DMS114 treated with DMSO at 0.1 percent for 48 hours (cell line): ENCODE measurements around the gene TMEM150C.
"Not testable (repeated sequence)": the region's sequence is repeated elsewhere in the genome, so short reads cannot be mapped to it uniquely, and the experiment has no call there.

ENCODE experiments used
- DNase-seq: peaks from one replicate; lab custom pipeline; 2025; ENCODE audit not compliant: unreplicated experiment; lab: John Stamatoyannopoulos, UW

TMEM150C gene

DNA sequence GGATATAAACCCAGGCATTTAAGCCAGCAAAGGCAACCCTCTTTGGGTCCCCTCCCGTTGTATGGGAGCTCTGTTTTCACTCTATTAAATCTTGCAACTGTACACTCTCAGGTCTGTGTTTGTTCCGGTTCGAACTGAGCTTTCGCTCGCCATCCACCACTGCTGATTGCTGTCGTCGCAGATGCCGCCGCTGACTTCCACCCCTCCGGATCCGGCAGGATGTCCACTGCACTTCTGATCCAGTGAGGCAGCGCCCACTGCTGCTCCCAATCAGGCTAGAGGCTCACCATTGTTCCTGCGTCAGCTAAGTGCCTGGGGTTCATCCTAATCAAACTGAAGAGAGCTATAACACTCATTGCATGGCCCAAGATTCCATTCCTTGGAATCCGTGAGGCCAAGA, 82.2 kb downstream of the TMEM150C start:
- DNase-seq, result no peak

DNA sequence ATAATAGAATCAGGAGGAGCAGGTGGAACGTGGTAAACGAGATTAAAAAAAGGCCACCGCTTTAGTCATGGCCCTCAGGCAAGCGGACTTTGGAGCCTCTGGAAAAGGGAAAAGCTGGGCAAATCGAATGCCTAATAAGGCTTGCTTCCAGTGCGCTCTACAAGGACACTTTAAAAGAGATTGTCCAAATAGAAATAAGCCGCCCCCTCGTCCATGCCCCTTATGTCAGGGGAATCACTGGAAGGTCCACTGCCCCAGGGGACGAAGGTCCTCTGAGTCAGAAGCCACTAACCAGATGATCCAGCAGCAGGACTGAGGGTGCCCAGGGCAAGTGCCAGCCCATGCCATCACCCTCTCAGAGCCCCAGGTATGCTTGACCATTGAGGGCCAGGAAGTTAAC, 84.3 kb downstream of the TMEM150C start:
- DNase-seq, result not testable (repeated sequence)

DNA sequence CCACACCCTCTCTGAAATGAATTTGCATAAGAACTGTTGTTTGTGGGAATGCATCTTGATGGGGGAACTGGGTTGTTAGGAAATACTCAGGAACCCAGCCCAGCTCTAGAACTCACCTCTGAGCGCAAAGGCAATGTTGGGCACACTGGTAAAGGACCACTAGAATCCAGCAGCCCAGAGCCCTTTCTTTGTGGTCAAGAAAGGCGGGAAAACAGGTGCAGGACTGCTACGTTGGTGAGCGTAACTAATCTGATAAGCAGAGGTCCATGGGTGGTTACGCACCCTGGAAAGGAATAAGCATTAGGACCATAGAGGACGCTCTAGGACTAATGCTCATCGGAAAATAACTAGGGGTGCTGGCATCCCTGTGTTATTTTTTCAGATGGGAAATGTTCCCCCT, 85.9 kb downstream of the TMEM150C start:
- DNase-seq, result not testable (repeated sequence)

DNA sequence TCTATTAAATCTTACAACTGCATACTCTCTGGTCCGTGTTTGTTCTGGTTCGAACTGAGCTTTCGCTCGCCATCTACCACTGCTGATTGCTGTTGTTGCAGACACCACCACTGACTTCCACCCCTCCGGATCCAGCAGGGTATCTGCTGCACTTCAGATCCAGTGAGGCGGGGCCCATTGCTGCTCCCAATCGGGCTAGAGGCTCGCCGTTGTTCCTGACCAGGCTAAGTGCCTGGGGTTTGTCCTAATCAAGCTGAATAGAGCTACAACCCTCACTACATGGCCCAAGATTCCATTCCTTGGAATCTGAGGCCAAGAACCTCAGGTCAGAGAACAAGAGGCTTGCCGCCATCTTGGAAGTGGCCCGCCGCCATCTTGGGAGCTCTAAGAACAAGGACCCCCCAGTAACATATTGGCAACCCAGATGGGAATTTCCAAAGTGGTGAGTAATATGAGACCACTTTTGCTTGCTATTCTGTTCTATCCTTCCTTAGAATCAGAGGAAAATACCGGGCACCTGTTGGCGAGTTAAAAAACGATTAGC, 88.1 kb downstream of the TMEM150C start:
- no peak for DNase-seq

DNA sequence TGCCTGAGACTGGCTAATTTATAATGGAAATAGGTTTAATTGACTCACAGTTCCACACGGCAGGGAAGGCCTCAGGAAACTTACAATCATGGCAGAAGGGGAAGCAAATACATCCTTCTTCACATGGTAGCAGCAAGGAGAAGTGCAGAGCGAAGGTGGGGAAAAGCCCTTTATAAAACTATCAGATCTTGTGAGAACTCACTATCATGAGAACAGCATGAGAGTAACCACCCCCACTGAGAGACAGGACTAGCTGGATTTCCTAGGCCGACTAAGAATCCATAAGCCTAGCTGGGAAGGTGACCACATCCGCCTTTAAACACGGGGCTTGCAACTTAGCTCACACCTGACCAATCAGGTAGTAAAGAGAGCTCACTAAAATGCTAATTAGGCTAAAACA, 88.7 kb downstream of the TMEM150C start:
- not testable (repeated sequence) for DNase-seq

DNA sequence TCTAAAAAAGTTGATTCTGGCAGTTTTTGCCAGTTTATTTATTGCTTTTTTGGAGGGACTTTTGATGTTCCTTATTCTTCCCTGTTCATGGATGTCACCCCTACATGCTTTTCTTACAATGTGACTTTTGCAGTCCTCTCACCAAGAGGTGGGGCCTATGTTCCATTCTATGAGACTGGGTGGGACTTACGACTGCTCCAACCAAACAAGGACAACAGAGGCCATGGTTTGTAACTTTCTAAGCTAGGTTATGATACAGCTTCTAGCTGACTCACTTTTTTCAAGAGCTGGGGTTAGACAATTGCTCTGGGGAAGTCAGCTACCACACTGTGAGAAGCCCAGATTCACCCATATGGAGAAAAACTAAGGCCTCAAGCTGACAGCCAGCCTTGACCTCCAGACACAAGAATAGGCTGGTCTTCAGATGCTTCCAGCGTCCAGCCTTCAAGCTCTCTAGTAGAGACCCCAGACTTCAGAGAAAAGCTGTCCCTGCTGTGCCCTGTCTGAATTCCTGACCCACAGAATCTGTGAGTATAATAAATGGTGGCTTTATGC, 91.9 kb downstream of the TMEM150C start:
- no peak for DNase-seq

DNA sequence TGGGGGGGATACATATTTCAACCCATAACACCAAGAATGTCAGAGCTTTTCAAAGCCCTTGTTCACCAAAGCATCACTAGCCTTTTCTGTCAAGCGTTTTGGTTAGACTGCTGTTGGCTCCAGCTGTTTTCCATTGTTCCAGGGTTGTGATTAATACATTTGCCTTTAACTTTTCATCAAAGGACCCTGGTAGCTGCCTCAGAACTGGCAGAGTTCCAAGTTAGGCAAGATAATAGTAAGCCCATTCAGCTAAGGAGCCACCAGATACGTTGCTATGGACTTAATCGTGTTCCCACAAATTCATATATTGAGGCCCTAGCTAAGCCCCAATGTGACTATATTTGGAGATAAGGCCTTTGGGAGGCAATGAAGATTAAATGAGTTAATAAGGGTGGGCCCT, 94.3 kb downstream of the TMEM150C start:
- DNase-seq, result no peak

DNA sequence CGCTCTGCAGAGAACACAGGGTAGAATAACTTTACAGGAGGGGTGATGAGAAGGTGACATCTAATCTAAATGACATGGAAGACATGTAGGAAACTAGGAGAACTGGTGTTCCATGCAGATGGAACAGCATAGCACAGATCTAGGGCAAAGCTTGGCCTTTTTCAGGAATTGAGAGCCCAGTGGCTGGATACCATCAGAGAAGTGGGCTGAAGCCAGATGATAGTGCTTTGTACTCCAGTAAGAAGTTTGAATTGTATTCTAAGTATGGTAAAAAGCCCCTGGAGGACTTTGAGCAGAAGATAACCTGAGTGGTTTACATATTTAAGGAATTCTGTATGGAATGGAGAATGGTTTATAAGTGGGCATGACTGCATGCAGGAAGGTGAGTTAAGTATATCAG, 98.6 kb downstream of the TMEM150C start:
- no peak for DNase-seq

DNA sequence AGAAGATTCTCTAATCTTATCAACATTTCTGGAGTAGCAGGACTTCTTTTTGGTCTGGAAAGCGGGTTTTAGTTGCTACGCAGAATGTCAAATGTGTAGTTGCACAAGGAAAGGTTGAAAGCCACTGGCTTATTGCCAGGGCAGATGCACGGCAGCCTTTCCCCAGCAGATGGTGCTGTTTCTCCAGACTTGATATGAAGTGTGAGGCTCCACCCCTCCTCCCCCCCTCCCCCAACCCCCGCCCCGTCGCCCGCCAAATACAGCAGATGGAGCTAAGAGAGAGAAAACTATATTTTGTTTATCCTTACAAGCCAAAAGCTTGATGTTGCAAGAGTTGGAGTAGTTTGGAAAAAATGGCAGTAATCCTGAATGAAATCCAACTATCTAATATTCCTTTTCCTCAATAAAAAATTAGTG, 99.4 kb downstream of the TMEM150C start:
- DNase-seq, result peak; percentile 27

DNA sequence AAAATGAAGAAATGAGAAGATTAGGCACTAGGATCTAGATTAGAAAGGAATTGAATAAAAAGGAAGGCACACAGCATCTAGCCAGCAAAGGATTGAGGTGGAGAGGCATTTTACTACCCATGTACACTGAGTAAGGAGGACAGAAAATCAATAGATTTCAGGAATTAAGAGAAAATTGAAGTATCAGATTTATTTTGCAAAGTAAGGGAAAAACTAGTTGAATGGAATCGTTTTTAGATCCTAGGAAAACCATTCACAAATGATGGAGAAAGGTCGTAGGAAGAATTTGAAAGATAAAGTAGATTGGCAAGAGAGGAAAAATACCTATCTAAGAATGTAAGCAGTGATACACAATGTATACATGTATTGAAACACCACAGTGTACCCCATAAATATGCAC, 100.1 kb downstream of the TMEM150C start:
- no peak for DNase-seq

DNA sequence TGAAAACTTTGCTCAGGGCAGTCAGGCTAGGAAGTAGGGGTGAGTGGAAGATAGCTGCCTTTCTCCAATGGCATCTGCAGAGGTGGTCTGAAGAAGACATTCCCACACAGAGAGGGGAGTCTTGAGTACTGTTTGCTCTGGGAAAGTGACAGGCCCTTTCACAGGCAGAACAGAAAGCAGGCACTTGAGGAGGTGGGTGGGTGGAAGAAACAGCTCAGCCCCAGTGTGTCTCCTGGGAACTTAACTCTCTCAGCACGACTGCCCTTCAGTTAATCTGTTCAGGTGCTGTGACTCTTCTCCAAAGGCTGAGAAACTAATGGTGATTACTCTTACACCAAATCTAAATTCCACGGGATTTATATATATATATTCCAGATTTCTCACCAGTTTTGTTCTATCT, 103.1 kb downstream of the TMEM150C start:
- no peak for DNase-seq

DNA sequence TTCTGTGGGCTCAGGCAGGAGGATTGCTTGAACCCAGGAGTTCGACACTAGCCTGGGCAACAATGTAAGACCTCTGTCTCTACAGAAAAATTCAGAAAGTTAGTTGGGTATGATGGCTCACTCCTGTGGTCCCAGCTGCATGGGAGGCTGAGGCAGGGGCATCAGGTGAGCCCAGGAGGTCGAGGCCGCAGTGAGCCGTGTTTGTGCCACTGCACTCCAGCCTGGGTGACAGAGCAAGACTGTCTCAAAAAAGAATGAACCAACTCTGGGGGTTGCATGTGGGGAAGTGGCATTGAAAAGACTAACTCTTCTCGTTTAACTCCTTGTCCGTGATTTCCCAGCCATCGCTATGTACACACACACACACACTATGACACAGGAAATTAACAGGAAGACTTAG, 104.5 kb downstream of the TMEM150C start:
- DNase-seq, result no peak

DNA sequence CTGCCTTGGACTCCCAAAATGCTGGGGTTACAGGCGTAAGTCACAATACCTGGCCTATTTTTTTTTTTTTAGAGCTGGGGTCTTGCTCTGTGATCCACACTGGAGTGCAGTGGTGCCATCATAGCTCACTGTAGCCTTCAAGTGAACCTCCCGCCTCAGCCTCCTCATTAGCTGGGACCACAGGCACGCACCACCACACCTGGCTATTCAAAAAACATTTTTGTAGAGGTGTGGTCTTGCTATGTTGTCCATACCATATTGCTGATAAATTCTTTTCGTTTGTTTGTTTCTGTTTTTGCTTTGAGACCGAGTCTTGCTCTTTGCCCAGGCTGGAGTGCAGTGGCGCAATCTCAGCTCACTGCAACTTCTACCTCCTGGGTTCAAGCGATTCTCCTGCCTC, 109.8 kb downstream of the TMEM150C start:
- DNase-seq, result no peak

DNA sequence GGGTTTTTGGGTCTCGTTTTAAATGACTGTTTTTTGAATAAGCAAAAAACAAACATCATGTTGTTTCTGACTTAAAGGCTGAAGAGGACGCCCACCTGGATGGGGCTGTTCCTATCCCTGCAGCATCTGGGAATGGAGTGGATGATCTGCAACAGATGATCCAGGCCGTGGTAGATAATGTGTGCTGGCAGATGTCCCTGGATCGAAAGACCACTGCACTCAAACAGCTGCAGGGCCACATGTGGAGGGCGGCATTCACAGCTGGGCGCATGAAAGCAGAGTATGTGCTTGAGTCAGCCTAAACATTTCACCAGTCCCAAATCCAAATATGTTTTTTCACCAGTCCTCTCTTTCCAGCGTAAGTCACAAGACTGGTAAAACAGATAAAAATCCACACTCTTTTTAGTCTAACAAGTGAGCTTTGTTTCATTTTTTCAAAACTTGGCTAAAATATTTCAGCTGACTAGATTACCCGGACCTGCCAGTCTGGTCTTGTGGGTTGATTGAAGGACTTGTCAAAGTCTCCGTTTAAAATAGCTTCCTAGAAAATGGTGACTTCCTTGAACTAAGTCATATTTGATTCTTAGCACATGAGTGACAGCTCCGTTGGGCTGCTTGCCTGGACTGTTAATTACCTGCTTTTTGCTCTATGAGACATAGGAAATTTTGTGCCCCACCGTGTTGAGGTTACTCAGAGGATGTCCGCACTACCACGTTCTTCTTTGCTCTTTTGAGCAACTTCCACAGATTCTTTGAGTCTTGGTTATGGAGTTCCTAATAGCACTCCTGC, 110.6 kb downstream of the TMEM150C start:
- DNase-seq, result no peak

DNA sequence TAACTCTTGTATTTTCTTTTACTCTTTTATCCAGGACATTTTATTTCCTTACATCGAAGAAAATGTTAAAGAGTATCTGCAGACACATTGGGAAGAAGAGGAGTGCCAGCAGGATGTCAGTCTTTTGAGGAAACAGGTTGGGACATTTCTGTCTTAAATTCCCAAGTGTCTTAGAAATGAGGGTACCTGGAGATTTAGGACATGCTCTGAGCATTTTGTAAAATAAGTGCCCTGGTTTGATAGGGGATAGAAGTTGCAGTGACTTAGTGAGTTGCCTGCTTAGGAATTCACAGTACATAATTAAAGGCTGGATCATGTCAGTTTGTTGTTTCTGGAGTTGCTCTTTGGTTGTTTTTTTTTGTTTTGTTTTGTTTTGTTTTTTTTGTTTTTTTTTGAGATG, 113.9 kb downstream of the TMEM150C start:
- no peak for DNase-seq

DNA sequence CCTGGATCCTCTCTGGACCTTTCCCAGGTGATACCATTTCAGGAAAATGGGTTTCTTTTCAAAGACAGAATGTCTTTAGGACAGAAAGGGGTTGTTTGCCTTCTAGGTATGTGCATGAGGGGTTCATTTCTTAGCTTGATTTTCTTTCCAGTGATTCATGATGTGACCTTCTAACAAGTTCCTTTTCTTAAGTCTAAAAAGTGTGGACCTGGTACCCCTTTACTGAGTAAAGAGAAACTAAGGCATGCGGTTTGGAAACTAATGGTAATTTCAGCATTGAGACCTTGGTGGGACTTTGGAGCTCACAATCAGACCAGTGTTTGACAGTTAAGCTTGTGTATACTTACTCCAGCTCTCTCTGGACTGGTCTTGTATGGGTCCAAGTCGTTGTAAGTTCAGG, 122.7 kb downstream of the TMEM150C start:
- no peak for DNase-seq

DNA sequence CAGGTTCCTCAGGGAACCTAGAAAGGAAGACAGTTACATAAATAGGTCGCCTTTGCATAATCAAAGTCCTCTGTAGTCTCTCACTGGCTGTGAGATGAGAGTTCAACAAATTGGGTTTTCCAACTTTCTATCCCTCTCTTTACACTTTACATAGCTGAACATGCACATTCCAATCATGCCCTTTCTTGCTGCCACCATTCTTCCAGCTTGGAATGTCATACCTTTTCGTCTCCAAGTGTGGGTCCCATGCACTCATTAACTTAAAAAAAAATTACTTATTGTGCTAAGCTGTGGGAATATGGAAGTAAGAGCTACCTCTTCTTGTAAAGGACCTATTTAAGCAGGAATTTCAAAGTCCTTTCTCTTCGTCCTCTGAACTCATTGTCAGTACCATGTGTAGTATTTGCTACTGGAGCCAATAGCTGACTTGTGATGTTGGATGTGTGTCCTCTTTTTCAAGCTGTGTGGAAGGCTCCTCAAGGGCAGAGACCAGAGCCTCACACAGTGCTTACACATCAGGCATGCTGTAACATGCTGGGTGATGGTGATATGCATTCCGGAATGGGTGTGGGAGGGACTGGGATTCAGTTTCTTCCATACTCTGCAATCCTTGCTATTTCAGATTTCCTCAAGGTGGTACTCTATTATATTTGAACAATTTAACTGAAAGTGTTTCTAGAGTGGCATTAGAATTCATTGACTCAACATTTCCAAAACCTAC, 124.3 kb downstream of the TMEM150C start:
- DNase-seq, result no peak

DNA sequence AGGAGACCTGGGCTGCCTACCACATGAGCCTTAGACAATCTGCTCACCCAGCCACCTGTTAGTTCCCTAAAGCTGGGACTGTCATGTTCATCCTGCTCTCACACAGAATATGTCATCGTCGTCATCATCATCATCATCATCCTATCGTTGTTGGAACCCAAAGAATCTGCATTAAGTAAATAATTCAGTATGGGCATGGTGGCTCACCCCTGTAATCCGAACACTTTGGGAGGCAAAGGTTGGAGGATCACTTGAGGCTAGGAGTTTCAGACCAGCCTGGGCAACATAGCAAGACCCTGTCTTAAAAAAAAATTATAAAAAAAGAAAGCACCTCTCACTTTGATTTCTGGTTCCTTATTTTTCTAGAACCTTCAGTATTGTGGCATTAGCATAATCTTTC, 125.0 kb downstream of the TMEM150C start:
- DNase-seq, result no peak

DNA sequence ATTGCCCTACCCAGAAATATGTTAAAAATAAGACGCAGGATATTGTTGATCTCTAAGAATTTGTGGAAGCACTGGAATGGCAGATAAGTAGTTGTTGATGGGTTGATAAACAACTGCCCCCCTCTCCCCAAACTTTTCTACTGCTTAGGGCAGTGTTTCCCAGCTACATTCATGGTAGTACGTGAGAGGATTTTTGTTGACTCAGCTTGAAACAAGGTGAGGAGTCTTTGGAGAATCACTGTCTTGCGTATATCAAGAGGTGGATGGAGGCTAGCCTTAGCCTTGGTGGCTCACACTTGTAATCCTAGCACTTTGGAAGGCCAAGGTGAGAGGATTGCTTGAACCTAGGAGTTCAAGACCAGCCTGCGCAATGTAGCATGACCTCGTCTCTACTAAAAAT, 125.7 kb downstream of the TMEM150C start:
- no peak for DNase-seq

DNA sequence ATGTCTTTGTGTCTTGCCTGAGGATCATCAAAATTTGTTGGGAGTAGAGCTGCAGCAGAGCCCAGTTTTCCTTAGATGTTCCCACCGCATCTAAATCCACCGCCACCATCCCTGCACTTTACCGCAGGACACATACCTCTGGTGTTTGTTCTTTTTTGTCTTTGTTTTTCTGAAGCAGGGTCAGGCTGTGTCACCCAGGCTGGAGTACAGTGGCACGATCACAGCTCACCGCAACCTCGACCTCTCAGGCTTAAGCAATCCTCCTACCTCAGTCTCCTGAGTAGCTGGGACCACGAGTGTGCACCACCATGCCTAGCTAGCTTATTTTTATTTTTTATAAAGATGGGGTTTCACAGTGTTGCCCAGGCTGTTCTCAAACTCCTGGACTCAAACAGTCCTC, 126.8 kb downstream of the TMEM150C start:
- no peak for DNase-seq

DNA sequence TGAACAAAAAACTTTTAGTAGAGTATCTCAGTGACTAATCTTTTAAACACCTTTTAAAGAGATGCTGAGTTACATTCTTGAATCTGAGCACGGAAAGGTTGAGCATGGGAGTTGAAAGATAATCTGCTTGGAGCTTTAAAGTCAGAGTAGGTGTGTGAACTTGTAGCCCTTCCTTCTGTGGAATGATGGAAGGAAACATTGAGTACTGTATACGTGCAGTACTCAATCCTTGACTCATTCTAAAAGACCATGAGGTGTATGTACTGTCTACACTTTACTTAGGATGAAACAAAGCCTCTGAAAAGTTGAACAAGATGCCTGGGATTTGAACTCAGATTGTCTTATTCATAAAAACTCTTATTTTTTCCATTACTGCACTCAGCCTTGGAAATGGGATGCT, 128.0 kb downstream of the TMEM150C start:
- DNase-seq, result no peak
